Neural cell (in vitro differentiated cells): ENCODE data around the gene LRMDA. TPM values are rescaled to one million over a fixed set of nuclear protein-coding genes. Genes with fewer than 3 reads are reported as not detected.

Source experiments
- H2AFZ ChIP-seq: fragments of 200-600, 300-800 bp; sonication (generic), shearing (Covaris generic); 2 replicates; pipeline ENCODE4 v1.6.0; 2014; ENCODE audit warnings: low read depth, mild to moderate bottlenecking, antibody characterized with exemption, low read length, moderate library complexity
- H3F3A ChIP-seq: fragments of 200-600 bp; shearing (Covaris generic); 2 replicates; pipeline ENCODE4 v1.6.1; 2016; ENCODE audit warnings: mild to moderate bottlenecking, moderate library complexity, mixed read lengths, antibody characterized with exemption, low read length; ENCODE audit not compliant: insufficient read depth, poor library complexity, severe bottlenecking
- H3K27ac ChIP-seq: fragments of 200-600, 300-800 bp; sonication (generic), shearing (Covaris generic); 2 replicates; pipeline ENCODE4 v1.5.1; 2014; ENCODE audit warnings: mild to moderate bottlenecking, low read length, moderate library complexity
- H3K27me3 ChIP-seq: fragments of 300-800, 200-600 bp; sonication (generic), shearing (Covaris generic); 2 replicates; pipeline ENCODE4 v1.6.0; 2014; ENCODE audit warnings: mild to moderate bottlenecking, low read depth, low read length, moderate library complexity; ENCODE audit not compliant: insufficient read depth
- H3K36me3 ChIP-seq: fragments of 300-800, 200-600 bp; sonication (generic), shearing (Covaris generic); 2 replicates; pipeline ENCODE4 v1.5.1; 2014; ENCODE audit warnings: mild to moderate bottlenecking, antibody characterized with exemption, low read length, moderate library complexity; ENCODE audit not compliant: insufficient read depth
- H3K4me2 ChIP-seq: fragments of 300-800, 200-600 bp; sonication (generic), shearing (Covaris generic); 2 replicates; pipeline ENCODE4 v1.6.0; 2014; ENCODE audit warnings: mild to moderate bottlenecking, low read length
- H3K4me3 ChIP-seq: fragments of 300-800, 200-600 bp; sonication (generic), shearing (Covaris generic); 2 replicates; pipeline ENCODE4 v1.5.1; 2014; ENCODE audit warnings: mild to moderate bottlenecking, low read length, moderate library complexity
- H3K79me2 ChIP-seq: fragments of 200-600 bp; shearing (Covaris generic); replicated peaks from 2 replicates; pipeline ENCODE4 v1.6.0; 2014; ENCODE audit warnings: mild to moderate bottlenecking, low read length, moderate library complexity; ENCODE audit not compliant: insufficient read depth
- H3K9ac ChIP-seq: fragments of 300-800, 200-600 bp; sonication (generic), shearing (Covaris generic); 2 replicates; pipeline ENCODE4 v1.6.1; 2016; ENCODE audit warnings: mild to moderate bottlenecking, low read length, mixed read lengths
- H3K9me2 ChIP-seq: fragments of 200-600 bp; shearing (Covaris generic); 2 replicates; pipeline ENCODE4 v1.6.1; 2016; ENCODE audit warnings: mild to moderate bottlenecking, low read length, mixed read lengths; ENCODE audit not compliant: insufficient read depth
- H3K9me3 ChIP-seq: fragments of 200-600, 300-800 bp; sonication (generic), shearing (Covaris generic); 2 replicates; pipeline ENCODE4 v1.6.1; 2016; ENCODE audit warnings: mild to moderate bottlenecking, mixed run types, low read length, moderate library complexity, mixed read lengths
- H4K20me1 ChIP-seq: fragments of 200-600 bp; shearing (Covaris generic); 2 replicates; pipeline ENCODE4 v1.6.1; 2016; ENCODE audit warnings: mild to moderate bottlenecking, mixed run types; ENCODE audit not compliant: insufficient read depth
- CTCF ChIP-seq: fragments of 450-650 bp; IDR thresholded peaks from 2 replicates; pipeline ENCODE4 v1.5.1; 2014; ENCODE audit warnings: antibody characterized with exemption, mild to moderate bottlenecking, moderate library complexity; ENCODE audit not compliant: poor library complexity, severe bottlenecking
- EP300 ChIP-seq: fragments of 450-650 bp; conservative IDR thresholded peaks from 2 replicates; pipeline ENCODE4 v1.6.1; 2014; ENCODE audit warnings: antibody characterized with exemption, mild to moderate bottlenecking, moderate library complexity; ENCODE audit not compliant: poor library complexity, severe bottlenecking
- EZH2 ChIP-seq: fragments of 200-600, 300-800 bp; shearing (Covaris generic), sonication (generic); IDR thresholded peaks from 2 replicates; pipeline ENCODE4 v1.6.1; 2014; ENCODE audit warnings: antibody characterized with exemption, low read length, borderline replicate concordance, mild to moderate bottlenecking; ENCODE audit not compliant: insufficient read depth, poor library complexity, severe bottlenecking
- MXI1 ChIP-seq: fragments of 450-650 bp; conservative IDR thresholded peaks from 2 replicates; pipeline ENCODE4 v1.6.1; 2014; ENCODE audit warnings: antibody characterized with exemption, mild to moderate bottlenecking; ENCODE audit not compliant: poor library complexity, severe bottlenecking
- POLR2AphosphoS5 ChIP-seq: IDR thresholded peaks from 2 replicates; pipeline ENCODE4 v1.6.1; 2012
- RAD21 ChIP-seq: fragments of 450-650 bp; conservative IDR thresholded peaks from 2 replicates; pipeline ENCODE4 v1.6.1; 2014; ENCODE audit warnings: antibody characterized with exemption, mild to moderate bottlenecking, moderate library complexity
- SMC3 ChIP-seq: fragments of 450-650 bp; conservative IDR thresholded peaks from 2 replicates; pipeline ENCODE4 v1.6.1; 2014; ENCODE audit warnings: antibody characterized with exemption, mild to moderate bottlenecking, moderate library complexity; ENCODE audit not compliant: poor library complexity
- TAF1 ChIP-seq: IDR thresholded peaks from 2 replicates; pipeline ENCODE4 v1.6.1; 2012; ENCODE audit warnings: low read depth
- polyA plus RNA-seq: library from polyadenylated mRNA; depleted of rRNA; stranded (reverse); fragments of >200 nt; gene quantifications from 2 replicates; pipeline ENCODE4 v1.2.3, GENCODE V29; 2014
- TF ChIP-seq, protein P1 (sequence below): IDR thresholded peaks from 2 replicates; pipeline ENCODE4 v1.6.1; 2012; ENCODE audit warnings: borderline replicate concordance

Gene LRMDA
- polyA plus RNA-seq, 1 donor from 2014 or later, result 5.6 TPM

GRCh38 chr10:76298329-76298728 lies 866.9 kb downstream of the LRMDA start:
- H3K27me3 ChIP-seq, result no peaks in the 10 kb centered on the region
- no peaks in the 10 kb centered on the region for H3K9me2 ChIP-seq
- no peak overlapping the region for H3K4me3 ChIP-seq
- no peaks in the 10 kb centered on the region for H3K9me3 ChIP-seq
- H3F3A ChIP-seq, result no peaks in the 10 kb centered on the region
- no peak overlapping the region for H2AFZ ChIP-seq
- no peak overlapping the region for H3K9ac ChIP-seq
- no peak overlapping the region for H3K27ac ChIP-seq
- H3K36me3 ChIP-seq, result no peaks in the 10 kb centered on the region
- TF ChIP-seq SMC3 (no peak), MXI1 (no peak), CTCF (no peak), RAD21 (no peak), EZH2 (no peak), POLR2AphosphoS5 (no peak), TAF1 (no peak), EP300 (no peak)
- TF ChIP-seq, protein P1, sequence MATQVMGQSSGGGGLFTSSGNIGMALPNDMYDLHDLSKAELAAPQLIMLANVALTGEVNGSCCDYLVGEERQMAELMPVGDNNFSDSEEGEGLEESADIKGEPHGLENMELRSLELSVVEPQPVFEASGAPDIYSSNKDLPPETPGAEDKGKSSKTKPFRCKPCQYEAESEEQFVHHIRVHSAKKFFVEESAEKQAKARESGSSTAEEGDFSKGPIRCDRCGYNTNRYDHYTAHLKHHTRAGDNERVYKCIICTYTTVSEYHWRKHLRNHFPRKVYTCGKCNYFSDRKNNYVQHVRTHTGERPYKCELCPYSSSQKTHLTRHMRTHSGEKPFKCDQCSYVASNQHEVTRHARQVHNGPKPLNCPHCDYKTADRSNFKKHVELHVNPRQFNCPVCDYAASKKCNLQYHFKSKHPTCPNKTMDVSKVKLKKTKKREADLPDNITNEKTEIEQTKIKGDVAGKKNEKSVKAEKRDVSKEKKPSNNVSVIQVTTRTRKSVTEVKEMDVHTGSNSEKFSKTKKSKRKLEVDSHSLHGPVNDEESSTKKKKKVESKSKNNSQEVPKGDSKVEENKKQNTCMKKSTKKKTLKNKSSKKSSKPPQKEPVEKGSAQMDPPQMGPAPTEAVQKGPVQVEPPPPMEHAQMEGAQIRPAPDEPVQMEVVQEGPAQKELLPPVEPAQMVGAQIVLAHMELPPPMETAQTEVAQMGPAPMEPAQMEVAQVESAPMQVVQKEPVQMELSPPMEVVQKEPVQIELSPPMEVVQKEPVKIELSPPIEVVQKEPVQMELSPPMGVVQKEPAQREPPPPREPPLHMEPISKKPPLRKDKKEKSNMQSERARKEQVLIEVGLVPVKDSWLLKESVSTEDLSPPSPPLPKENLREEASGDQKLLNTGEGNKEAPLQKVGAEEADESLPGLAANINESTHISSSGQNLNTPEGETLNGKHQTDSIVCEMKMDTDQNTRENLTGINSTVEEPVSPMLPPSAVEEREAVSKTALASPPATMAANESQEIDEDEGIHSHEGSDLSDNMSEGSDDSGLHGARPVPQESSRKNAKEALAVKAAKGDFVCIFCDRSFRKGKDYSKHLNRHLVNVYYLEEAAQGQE, result no peak
- no peaks in the 10 kb centered on the region for H3K79me2 ChIP-seq
- no peak overlapping the region for H3K4me2 ChIP-seq
- no peaks in the 10 kb centered on the region for H4K20me1 ChIP-seq

DNA sequence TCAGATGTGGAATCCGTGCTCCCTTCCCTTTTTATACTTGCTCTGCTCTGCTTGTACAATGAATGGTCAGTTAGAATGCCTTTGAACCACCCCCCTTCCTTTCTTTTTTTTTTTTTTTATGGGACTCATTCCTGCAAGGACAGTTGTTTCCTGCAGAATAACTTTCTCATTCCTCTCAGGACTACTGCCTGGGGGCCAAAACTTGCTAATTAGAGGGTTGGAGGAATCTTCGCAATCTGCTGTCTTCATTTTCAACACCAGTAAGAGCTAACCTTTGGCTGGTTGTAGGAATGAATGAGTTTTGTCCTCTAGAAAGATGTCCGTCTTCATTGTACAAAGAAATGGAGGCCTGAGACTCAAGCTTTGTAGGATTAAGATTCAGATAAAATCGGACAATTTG lies 868.1 kb downstream of the LRMDA start:
- H3K4me2 ChIP-seq, result no peak overlapping the region
- H3F3A ChIP-seq, result no peaks in the 10 kb centered on the region
- H3K9ac ChIP-seq, result no peak overlapping the region
- no peaks in the 10 kb centered on the region for H3K9me3 ChIP-seq
- no peaks in the 10 kb centered on the region for H3K9me2 ChIP-seq
- no peak overlapping the region for H3K27ac ChIP-seq
- H3K36me3 ChIP-seq, result no peaks in the 10 kb centered on the region
- H2AFZ ChIP-seq, result no peak overlapping the region
- no peaks in the 10 kb centered on the region for H3K79me2 ChIP-seq
- no peaks in the 10 kb centered on the region for H3K27me3 ChIP-seq
- no peaks in the 10 kb centered on the region for H4K20me1 ChIP-seq
- TF ChIP-seq SMC3, result no peak
- TF ChIP-seq TAF1, result no peak
- TF ChIP-seq, protein P1, result no peak
- TF ChIP-seq CTCF, result no peak
- no peak for TF ChIP-seq EZH2
- TF ChIP-seq EP300, result no peak
- no peak for TF ChIP-seq RAD21
- TF ChIP-seq MXI1, result no peak
- TF ChIP-seq POLR2AphosphoS5, result no peak
- H3K4me3 ChIP-seq, result no peak overlapping the region
